Measurements from ENCODE around the gene DRG1. TPM values are rescaled to one million over a fixed set of nuclear protein-coding genes. Genes with fewer than 3 reads are reported as not detected.

Gene DRG1
- total and polyA plus RNA-seq, 2 donors (not counting 3 experiments of a cell fraction or from before 2014, with no cell fraction given), result 37.7 to 65.1 TPM

- POLR2A ChIA-PET, result no interaction called here
- H3K9me3 ChIP-seq (replicated peaks; ENCODE audit: control insufficient read depth, insufficient read depth, low read length), result no peaks in the 10 kb centered on the region
- no peak overlapping the region for H2AFZ ChIP-seq (ENCODE audit: low read depth, low read length)
- H4K20me1 ChIP-seq (replicated peaks; ENCODE audit: control insufficient read depth, extremely low read depth, insufficient read depth, low read length), result no peaks in the 10 kb centered on the region
- intact Hi-C loops (cut with micrococcal nuclease), result no loop called here
- DNase-seq (ENCODE audit: low read depth, low spot score) (no peak), FAIRE-seq (no peak)
- H3K79me2 ChIP-seq (ENCODE audit: control insufficient read depth, insufficient read depth, low read length), result no peaks in the 10 kb centered on the region
- H3K27me3 ChIP-seq (ENCODE audit: control insufficient read depth in 2 of 2, insufficient read depth in 2 of 2, low read length in 2 of 2), result no peaks in the 10 kb centered on the region
- H3K27ac ChIP-seq (ENCODE audit: insufficient read depth, low read depth, low read length), result no peak overlapping the region
- H3K4me1 ChIP-seq (ENCODE audit: control insufficient read depth, extremely low read depth, insufficient read depth, low read length), result peaks cover 4% of the 10 kb centered on the region
- no peak overlapping the region for H3K4me3 ChIP-seq (replicated peaks in 1 of 3; ENCODE audit: insufficient read depth in 1 of 3, low read depth in 1 of 3, low read length in 3 of 3)
- no peak overlapping the region for H3K9ac ChIP-seq (replicated peaks; ENCODE audit: extremely low read depth, insufficient read depth, low read length)
- CTCF ChIA-PET, result interaction anchor here (1.2 kb wide), 1 partner anchor 10 kb away, joined by 3 read pairs; no protein-coding TSS in a partner anchor
- peaks cover 24 to 35% of the 10 kb centered on the region in 2 experiments for H3K36me3 ChIP-seq (ENCODE audit: control insufficient read depth in 2 of 2, extremely low read depth in 1 of 2, insufficient read depth in 2 of 2, low read length in 2 of 2)
- dilution Hi-C loops (cut with MboI; ENCODE audit: extremely low pct_ligation_motif_present, low sequenced_read_pairs), result no loop called here
- no peaks in the 10 kb centered on the region for H3K9me1 ChIP-seq (replicated peaks; ENCODE audit: control insufficient read depth, extremely low read depth, insufficient read depth, low read length)
- H3K4me2 ChIP-seq (ENCODE audit: insufficient read depth, low read length), result no peak overlapping the region
- BruUV-seq (replicated peaks), result no TSS peak
- TF ChIP-seq MYC (IDR thresholded peaks at IDR 0.05; ENCODE audit: low read depth, low read length) (no peak), GATA2 (IDR thresholded peaks at IDR 0.05; ENCODE audit: insufficient read depth, insufficient read length, low read depth, low read length) (no peak), POLR2AphosphoS5 (IDR thresholded peaks at IDR 0.05; ENCODE audit: insufficient read depth, low read depth, low read length) (no peak), MAX (IDR thresholded peaks at IDR 0.05; ENCODE audit: insufficient read depth, insufficient read length) (no peak), FOS (IDR thresholded peaks at IDR 0.05; ENCODE audit: borderline replicate concordance, insufficient read depth, low read length) (no peak), POLR2A (IDR thresholded peaks at IDR 0.05; ENCODE audit: low read depth, low read length) (no peak), JUN (IDR thresholded peaks at IDR 0.05; ENCODE audit: borderline replicate concordance, insufficient read depth, insufficient read length, low read depth) (no peak), EZH2 (IDR thresholded peaks at IDR 0.05; ENCODE audit: borderline replicate concordance, low read depth, low read length, severe bottlenecking) (no peak), CTCF (IDR thresholded peaks at IDR 0.05; ENCODE audit: extremely low read depth in 1 of 2, insufficient read depth in 1 of 2, low read depth in 1 of 2, low read length in 2 of 2) (no peak)
Observed at GRCh38 chr22:31441652-31442051, 42.2 kb downstream of the DRG1 start.

Data from endothelial cell of umbilical vein (primary cell).